Limb (tissue), 2 donors: ENCODE measurements around the gene KIR2DL4.
"Not testable (repeated sequence)": the region's sequence is repeated elsewhere in the genome, so short reads cannot be mapped to it uniquely, and the experiment has no call there.

ENCODE experiments used
- DNase-seq, 2 donors: peaks; one replicate each; pipeline ENCODE4 v3.0.0-alpha.2; 2016; ENCODE audit errors: extremely low spot score in 2 of 2

Gene KIR2DL4

DNA sequence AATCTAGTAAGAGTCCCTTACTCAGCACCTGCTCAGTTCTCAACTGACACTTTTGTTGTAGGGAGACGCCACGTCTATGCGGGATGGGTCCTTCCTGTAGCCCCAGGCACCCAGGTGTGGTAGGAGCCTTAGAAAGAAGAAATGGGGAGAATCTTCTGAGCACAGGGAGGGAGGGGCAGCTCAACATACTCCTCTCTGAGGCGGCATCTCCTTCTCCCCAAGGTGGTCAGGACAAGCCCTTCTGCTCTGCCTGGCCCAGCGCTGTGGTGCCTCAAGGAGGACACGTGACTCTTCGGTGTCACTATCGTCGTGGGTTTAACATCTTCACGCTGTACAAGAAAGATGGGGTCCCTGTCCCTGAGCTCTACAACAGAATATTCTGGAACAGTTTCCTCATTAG is 1.2 kb downstream of the KIR2DL4 start:
- DNase-seq, result no peak

- DNase-seq, result no peak
These were observed 2.5 kb downstream of the KIR2DL4 start for GRCh38 chr19:54805665-54806515.

DNA sequence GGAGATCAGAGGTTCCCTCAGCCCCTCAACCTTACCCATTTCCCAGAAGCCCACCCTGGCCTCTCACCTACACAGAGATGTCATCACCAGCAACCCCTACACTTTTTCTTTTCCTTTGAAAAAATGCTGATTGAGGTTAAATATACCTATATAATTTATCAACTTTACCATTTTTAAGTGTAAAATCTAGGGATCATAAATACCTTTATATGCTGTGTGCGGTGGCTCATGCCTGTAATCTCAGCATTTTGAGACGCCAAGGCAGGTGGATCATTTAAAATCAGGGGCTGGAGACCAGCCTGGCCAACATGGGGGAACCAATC is 3.1 kb downstream of the KIR2DL4 start:
- DNase-seq, result no peak

GRCh38 chr19:54814571-54814970 is 11.2 kb downstream of the KIR2DL4 start:
- DNase-seq, result not testable (repeated sequence)

DNA sequence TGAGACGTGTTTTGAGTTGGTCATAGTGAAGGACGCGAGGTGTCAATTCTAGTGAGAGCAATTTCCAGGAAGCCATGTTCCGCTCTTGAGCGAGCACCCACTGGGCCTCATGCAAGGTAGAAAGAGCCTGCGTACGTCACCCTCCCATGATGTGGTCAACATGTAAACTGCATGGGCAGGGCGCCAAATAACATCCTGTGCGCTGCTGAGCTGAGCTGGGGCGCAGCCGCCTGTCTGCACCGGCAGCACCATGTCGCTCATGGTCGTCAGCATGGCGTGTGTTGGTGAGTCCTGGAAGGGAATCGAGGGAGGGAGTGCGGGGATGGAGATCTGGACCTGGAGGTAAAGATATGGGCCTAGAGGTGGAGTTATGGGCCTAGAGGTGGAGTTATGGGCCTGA is 12.8 kb downstream of the KIR2DL4 start, which contains the start of gene KIR3DL1:
Gene KIR3DL1 (plus strand): TSS at position 218 of the 400 bp plus-strand sequence.
- DNase-seq, result not testable (repeated sequence)

DNA sequence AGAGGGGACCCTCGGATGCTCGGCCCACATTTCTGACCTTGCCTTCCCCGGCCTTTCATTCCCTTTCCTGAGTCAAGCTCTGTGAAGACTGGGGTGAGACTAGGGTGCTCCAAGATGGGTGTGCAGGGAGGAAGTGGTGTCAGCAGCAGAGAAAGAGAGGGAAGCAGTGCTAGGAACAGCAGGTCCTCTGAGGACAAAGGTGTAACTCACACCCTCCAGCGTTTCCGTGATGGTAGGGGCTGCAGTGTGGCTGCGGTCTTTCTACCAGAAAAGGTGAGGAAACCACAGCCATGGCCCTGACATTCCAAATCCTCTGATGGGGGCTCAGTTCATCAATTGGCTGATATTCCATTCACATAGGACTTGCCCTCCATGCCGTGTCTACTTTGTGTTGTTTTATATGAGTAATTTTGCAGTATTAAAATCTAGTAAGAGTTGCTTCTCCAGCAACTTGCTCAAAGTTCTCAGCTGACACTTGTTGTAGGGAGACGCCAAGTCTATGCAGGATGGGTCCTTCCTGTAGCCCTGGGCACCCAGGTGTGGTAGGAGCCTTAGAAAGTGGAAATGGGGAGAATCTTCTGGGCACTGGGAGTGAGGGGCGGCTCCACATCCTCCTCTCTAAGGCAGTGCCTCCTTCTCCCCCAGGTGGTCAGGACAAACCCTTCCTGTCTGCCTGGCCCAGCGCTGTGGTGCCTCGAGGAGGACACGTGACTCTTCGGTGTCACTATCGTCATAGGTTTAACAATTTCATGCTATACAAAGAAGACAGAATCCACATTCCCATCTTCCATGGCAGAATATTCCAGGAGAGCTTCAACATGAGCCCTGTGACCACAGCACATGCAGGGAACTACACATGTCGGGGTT is 14.5 kb downstream of the KIR2DL4 start:
- no peak for DNase-seq

GRCh38 chr19:54824416-54824815 is 21.0 kb downstream of the KIR2DL4 start:
- not testable (repeated sequence) for DNase-seq

GRCh38 chr19:54825326-54825725 is 21.9 kb downstream of the KIR2DL4 start:
- DNase-seq, result not testable (repeated sequence)

GRCh38 chr19:54828064-54828463 is 24.7 kb downstream of the KIR2DL4 start:
- DNase-seq, result not testable (repeated sequence)

DNA sequence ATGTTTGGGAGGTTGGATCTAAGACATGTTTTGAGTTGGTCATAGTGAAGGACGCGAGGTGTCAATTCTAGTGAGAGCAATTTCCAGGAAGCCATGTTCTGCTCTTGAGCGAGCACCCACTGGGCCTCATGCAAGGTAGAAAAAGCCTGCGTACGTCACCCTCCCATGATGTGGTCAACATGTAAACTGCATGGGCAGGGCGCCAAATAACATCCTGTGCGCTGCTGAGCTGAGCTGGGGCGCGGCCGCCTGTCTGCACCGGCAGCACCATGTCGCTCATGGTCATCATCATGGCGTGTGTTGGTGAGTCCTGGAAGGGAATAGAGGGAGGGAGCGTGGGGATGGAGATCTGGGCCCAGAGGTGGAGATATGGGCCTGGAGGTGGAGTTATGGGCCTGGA is 29.1 kb downstream of the KIR2DL4 start, which contains the start of gene KIR2DS4:
Gene KIR2DS4 (plus strand): TSS at position 181 of the 400 bp plus-strand sequence.
- not testable (repeated sequence) for DNase-seq

DNA sequence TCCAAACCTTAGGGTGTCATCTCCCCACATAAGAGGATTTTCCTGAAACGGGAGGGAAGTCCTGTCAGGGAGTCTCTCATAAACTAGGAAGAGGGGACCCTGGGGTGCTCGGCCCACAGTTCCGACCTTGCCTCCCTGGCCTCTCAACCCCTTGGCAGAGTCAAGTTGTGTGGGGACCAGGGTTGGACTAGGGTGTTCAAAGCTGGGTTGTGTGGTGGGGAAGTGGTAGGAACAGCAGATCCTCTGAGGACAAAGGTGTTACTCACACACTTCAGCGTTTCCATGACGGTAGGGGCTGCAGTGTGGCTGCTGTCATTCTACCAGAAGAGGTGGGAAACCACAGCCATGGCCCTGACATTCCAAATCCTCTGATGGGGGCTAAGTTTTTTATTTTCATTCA is 31.7 kb downstream of the KIR2DL4 start:
- DNase-seq, result not testable (repeated sequence)

DNA sequence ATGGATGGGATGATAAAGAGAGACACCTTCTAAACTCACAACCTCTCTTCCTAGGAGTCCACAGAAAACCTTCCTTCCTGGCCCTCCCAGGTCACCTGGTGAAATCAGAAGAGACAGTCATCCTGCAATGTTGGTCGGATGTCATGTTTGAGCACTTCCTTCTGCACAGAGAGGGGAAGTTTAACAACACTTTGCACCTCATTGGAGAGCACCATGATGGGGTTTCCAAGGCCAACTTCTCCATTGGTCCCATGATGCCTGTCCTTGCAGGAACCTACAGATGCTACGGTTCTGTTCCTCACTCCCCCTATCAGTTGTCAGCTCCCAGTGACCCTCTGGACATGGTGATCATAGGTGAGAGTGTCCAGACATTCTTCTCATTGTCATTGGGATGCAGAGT is 34.1 kb downstream of the KIR2DL4 start:
- DNase-seq, result not testable (repeated sequence)

DNA sequence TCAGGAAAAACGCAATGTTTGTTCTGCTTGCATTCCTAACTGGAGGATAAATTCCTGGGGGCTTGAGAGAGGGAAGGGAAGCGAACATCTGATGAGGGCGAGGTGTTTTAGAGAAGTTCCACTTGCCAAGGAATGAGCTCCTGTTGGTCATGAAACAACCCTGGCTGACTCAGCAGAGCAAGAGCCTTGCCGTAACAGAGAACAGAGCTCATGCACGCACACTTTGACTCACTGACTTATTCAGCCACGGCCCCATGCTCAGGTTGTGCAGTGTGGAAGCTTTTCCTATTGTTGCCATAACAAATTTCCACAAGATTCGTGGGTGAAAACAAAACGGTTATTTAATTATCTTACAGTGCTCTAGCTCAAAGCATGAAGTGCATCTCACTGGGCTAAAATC is 39.8 kb downstream of the KIR2DL4 start:
- not testable (repeated sequence) for DNase-seq

DNA sequence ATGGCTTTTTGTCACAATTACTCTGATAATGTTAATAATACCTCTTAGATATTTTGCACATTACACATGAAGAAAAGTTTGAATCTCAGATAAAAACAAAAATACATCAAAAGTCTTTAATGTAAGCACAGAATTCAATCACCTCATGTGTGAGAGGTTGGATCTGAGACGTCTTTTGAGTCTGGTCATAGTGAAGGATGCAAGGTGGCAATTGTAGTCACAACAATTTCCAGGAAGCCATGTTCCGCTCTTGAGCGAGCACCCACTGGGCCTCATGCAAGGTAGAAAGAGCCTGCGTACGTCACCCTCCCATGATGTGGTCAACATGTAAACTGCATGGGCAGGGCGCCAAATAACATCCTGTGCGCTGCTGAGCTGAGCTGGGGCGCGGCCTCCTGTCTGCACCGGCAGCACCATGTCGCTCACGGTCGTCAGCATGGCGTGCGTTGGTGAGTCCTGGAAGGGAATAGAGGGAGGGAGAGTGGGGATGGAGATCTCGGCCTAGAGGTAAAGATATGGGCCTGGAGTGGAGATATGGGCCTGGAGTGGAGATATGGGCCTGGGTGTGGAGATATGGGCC is 46.7 kb downstream of the KIR2DL4 start, which contains the start of gene KIR3DL2:
Gene KIR3DL2 (plus strand): TSS at position 383 of the 580 bp plus-strand sequence. CDS start 33 bp downstream, at position 416.
- DNase-seq, result not testable (repeated sequence)

- DNase-seq, result no peak
These were observed 47.5 kb downstream of the KIR2DL4 start for GRCh38 chr19:54850930-54851329.

- no peak for DNase-seq
These were observed 47.9 kb downstream of the KIR2DL4 start for GRCh38 chr19:54851353-54851752.

DNA sequence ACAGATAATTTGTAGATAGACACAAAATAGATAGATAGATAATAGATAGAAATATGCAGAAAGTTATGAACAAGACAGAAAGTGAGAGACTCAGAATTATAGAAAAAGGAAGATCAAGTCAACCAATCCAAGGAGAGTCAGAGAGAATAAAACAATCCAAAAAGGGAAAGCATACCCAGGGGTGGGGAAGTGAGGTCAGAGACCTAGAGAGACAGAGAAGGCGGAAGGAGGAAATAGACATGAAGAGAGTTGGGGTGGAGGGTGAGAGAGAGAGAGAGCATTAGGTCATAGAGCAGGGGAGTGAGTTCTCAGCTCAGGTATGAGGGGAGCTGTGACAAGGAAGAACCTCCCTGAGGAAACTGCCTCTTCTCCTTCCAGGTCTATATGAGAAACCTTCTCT is 51.8 kb downstream of the KIR2DL4 start:
- DNase-seq, result not testable (repeated sequence)

DNA sequence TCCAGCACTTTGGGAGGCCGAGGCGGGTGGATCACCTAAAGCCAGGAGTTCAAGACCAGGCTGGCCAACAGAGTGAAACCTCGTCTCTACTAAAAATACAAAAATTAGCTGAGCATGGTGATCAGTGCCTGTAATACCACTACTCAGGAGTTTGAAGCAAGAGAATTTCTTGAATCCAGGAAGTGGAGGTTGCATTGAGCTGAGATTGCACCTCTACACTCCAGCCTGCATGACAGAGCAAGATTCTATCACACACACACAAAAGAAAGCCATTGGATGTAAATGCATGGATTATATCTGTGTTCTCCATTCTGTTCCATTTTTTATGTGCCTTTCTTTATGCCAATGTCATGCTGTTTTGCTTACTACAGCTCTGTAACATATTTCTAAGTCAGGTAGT is 55.1 kb downstream of the KIR2DL4 start:
- not testable (repeated sequence) for DNase-seq

GRCh38 chr19:54859421-54859820 is 56.0 kb downstream of the KIR2DL4 start:
- DNase-seq, result not testable (repeated sequence)

- not testable (repeated sequence) for DNase-seq
These were observed 60.0 kb downstream of the KIR2DL4 start for GRCh38 chr19:54863459-54863858.
